ENCODE data around the gene TNNC1. TPM values are rescaled to one million over a fixed set of nuclear protein-coding genes. Genes with fewer than 3 reads are reported as not detected.

TNNC1 gene
- total RNA-seq, 1 donor from 2014 or later: 0.67 TPM

- Mint-ChIP-seq H3K36me3 (ENCODE audit: low read depth, unreplicated experiment) (peaks cover 33% of the 10 kb centered on the region), H3K4me3 (ENCODE audit: unreplicated experiment) (no peak overlapping the region), H3K27ac (ENCODE audit: unreplicated experiment) (no peak overlapping the region), H3K4me1 (ENCODE audit: unreplicated experiment) (peaks cover 29% of the 10 kb centered on the region), H3K27me3 (ENCODE audit: unreplicated experiment) (peaks cover 5% of the 10 kb centered on the region), H3K9me3 (ENCODE audit: unreplicated experiment) (no peaks in the 10 kb centered on the region)
- no peak for TF ChIP-seq CTCF (IDR thresholded peaks at IDR 0.05; ENCODE audit: unreplicated experiment)
- no peak for DNase-seq (ENCODE audit: low spot score)
These were observed 5.1 kb upstream of the TNNC1 start for GRCh38 chr3:52458770-52459545.

GRCh38 chr3:52458031-52458760 is 4.4 kb upstream of the TNNC1 start:
- H3K27me3 Mint-ChIP-seq (ENCODE audit: unreplicated experiment): peaks cover 9% of the 10 kb centered on the region
- H3K4me1 Mint-ChIP-seq (ENCODE audit: unreplicated experiment): peaks cover 32% of the 10 kb centered on the region
- no peaks in the 10 kb centered on the region for H3K9me3 Mint-ChIP-seq (ENCODE audit: unreplicated experiment)
- TF ChIP-seq CTCF (IDR thresholded peaks at IDR 0.05; ENCODE audit: unreplicated experiment): no peak
- peak overlapping the region; percentile 100 for H3K4me3 Mint-ChIP-seq (ENCODE audit: unreplicated experiment)
- H3K36me3 Mint-ChIP-seq (ENCODE audit: low read depth, unreplicated experiment): peaks cover 30% of the 10 kb centered on the region
- H3K27ac Mint-ChIP-seq (ENCODE audit: unreplicated experiment): no peak overlapping the region
- DNase-seq (ENCODE audit: low spot score): no peak

GRCh38 chr3:52456800-52457183 is 3.0 kb upstream of the TNNC1 start:
- no peak overlapping the region for H3K27ac Mint-ChIP-seq (ENCODE audit: unreplicated experiment)
- H3K4me3 Mint-ChIP-seq (ENCODE audit: unreplicated experiment): peak overlapping the region; percentile 100
- TF ChIP-seq CTCF (IDR thresholded peaks at IDR 0.05; ENCODE audit: unreplicated experiment): no peak
- peaks cover 26% of the 10 kb centered on the region for H3K36me3 Mint-ChIP-seq (ENCODE audit: low read depth, unreplicated experiment)
- H3K4me1 Mint-ChIP-seq (ENCODE audit: unreplicated experiment): peaks cover 32% of the 10 kb centered on the region
- no peaks in the 10 kb centered on the region for H3K9me3 Mint-ChIP-seq (ENCODE audit: unreplicated experiment)
- DNase-seq (ENCODE audit: low spot score): no peak
- peaks cover 9% of the 10 kb centered on the region for H3K27me3 Mint-ChIP-seq (ENCODE audit: unreplicated experiment)

- peaks cover 26% of the 10 kb centered on the region for H3K36me3 Mint-ChIP-seq (ENCODE audit: low read depth, unreplicated experiment)
- no peaks in the 10 kb centered on the region for H3K9me3 Mint-ChIP-seq (ENCODE audit: unreplicated experiment)
- no peak for DNase-seq (ENCODE audit: low spot score)
- no peak for TF ChIP-seq CTCF (IDR thresholded peaks at IDR 0.05; ENCODE audit: unreplicated experiment)
- H3K27me3 Mint-ChIP-seq (ENCODE audit: unreplicated experiment): peaks cover 9% of the 10 kb centered on the region
- peaks cover 32% of the 10 kb centered on the region for H3K4me1 Mint-ChIP-seq (ENCODE audit: unreplicated experiment)
- peak overlapping the region; percentile 89 for H3K27ac Mint-ChIP-seq (ENCODE audit: unreplicated experiment)
- peak overlapping the region; percentile 100 for H3K4me3 Mint-ChIP-seq (ENCODE audit: unreplicated experiment)
These were observed 2.4 kb upstream of the TNNC1 start for GRCh38 chr3:52456169-52456799.
